Measurements from ENCODE around the gene GAL3ST2.
"Not testable (repeated sequence)": the region's sequence is repeated elsewhere in the genome, so short reads cannot be mapped to it uniquely, and the experiment has no call there.

The GAL3ST2 gene

GRCh38 chr2:241775223-241776177, 1.1 kb upstream of the GAL3ST2 start:
- no peak overlapping the region for H3K27ac Mint-ChIP-seq
- H3K4me3 Mint-ChIP-seq: no peak overlapping the region
- DNase-seq: no peak
- H3K27me3 Mint-ChIP-seq (ENCODE audit: low read depth, poor library complexity): no peaks in the 10 kb centered on the region
- no peak for TF ChIP-seq CTCF (IDR thresholded peaks at IDR 0.05)
- H3K9me3 Mint-ChIP-seq: peaks cover 22% of the 10 kb centered on the region
- H3K36me3 Mint-ChIP-seq (ENCODE audit: low read depth): peaks cover 10% of the 10 kb centered on the region
- H3K4me1 Mint-ChIP-seq: peaks cover 63% of the 10 kb centered on the region

- Mint-ChIP-seq H3K9me3 (peaks cover 38% of the 10 kb centered on the region), H3K27ac (no peak overlapping the region), H3K27me3 (ENCODE audit: low read depth, poor library complexity) (no peaks in the 10 kb centered on the region), H3K4me3 (no peak overlapping the region), H3K36me3 (ENCODE audit: low read depth) (peaks cover 18% of the 10 kb centered on the region), H3K4me1 (peaks cover 46% of the 10 kb centered on the region)
- TF ChIP-seq CTCF (IDR thresholded peaks at IDR 0.05): no peak
- DNase-seq: peak; percentile 45
These were observed 606 bp downstream of the GAL3ST2 start for GRCh38 chr2:241777170-241777685.

GRCh38 chr2:241777686-241778627, 1.3 kb downstream of the GAL3ST2 start:
- H3K27me3 Mint-ChIP-seq (ENCODE audit: low read depth, poor library complexity): no peaks in the 10 kb centered on the region
- peak overlapping the region; percentile 84 for H3K27ac Mint-ChIP-seq
- peaks cover 38% of the 10 kb centered on the region for H3K4me1 Mint-ChIP-seq
- no peak for TF ChIP-seq CTCF (IDR thresholded peaks at IDR 0.05)
- H3K36me3 Mint-ChIP-seq (ENCODE audit: low read depth): peaks cover 18% of the 10 kb centered on the region
- peaks cover 45% of the 10 kb centered on the region for H3K9me3 Mint-ChIP-seq
- peak overlapping the region; percentile 35 for H3K4me3 Mint-ChIP-seq
- DNase-seq: no peak

GRCh38 chr2:241780939-241781569, 4.4 kb downstream of the GAL3ST2 start:
- Mint-ChIP-seq H3K36me3 (ENCODE audit: low read depth) (peaks cover 23% of the 10 kb centered on the region), H3K27me3 (ENCODE audit: low read depth, poor library complexity) (peaks cover 3% of the 10 kb centered on the region), H3K9me3 (peaks cover 70% of the 10 kb centered on the region), H3K4me3 (no peak overlapping the region), H3K4me1 (peaks cover 21% of the 10 kb centered on the region), H3K27ac (no peak overlapping the region)
- no peak for TF ChIP-seq CTCF (IDR thresholded peaks at IDR 0.05)
- DNase-seq: no peak

DNA sequence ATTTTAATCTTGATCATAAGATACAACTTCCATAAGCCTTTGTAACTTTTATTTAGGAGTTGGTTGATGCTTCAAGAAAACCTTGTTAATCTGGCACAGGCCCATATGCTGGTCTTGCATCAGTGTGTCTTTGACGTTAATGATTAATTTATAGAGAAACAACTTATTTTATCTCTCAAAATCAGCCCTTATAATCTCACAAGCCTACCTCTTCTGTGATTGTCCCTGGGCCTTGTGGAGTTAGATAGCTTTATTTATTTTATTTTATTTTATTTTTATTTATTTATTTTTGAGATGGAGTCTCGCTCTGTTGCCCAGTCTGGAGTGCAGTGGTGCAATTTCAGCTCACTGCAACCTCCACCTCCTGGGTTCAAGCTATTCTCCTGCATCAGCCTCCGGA, 5.4 kb downstream of the GAL3ST2 start:
- H3K9me3 Mint-ChIP-seq: peaks cover 80% of the 10 kb centered on the region
- H3K36me3 Mint-ChIP-seq (ENCODE audit: low read depth): peaks cover 23% of the 10 kb centered on the region
- DNase-seq; H3K4me3 Mint-ChIP-seq; H3K27me3 Mint-ChIP-seq (ENCODE audit: low read depth, poor library complexity); H3K27ac Mint-ChIP-seq: not testable (repeated sequence)
- H3K4me1 Mint-ChIP-seq: peaks cover 20% of the 10 kb centered on the region
